Stomach (tissue), 9 donors: ENCODE measurements around the gene ANKRD28. TPM values are rescaled to one million over a fixed set of nuclear protein-coding genes. Genes with fewer than 3 reads are reported as not detected.

Source experiments
- DNase-seq, 2 donors: peaks; one replicate each; pipeline versions ENCODE4 v3.0.0 to v3.0.0-alpha.2; 2013 to 2019
- H3K27ac ChIP-seq, 5 donors: fragments of 200-600 bp in 4 of 5; sonication (generic) in 4 of 5; one replicate each; pipeline ENCODE4 v1.5.1; 2013 to 2019; ENCODE audit warnings: mild to moderate bottlenecking in 1 of 5, moderate library complexity in 1 of 5
- H3K27me3 ChIP-seq, 3 donors: fragments of 200-600 bp; sonication (generic); one replicate each; pipeline ENCODE4 v1.5.1; 2017 to 2019; ENCODE audit warnings: mixed run types in 1 of 3
- H3K36me3 ChIP-seq, 4 donors: fragments of 200-600 bp; sonication (generic); 1 replicate in 3 of 4; 2 replicates in 1 of 4; pipeline ENCODE4 v1.5.1; 2016 to 2019
- H3K4me1 ChIP-seq, 4 donors: fragments of 200-600 bp; sonication (generic); one replicate each; pipeline ENCODE4 v1.5.1; 2016 to 2019
- H3K4me3 ChIP-seq, 4 donors: fragments of 200-600 bp; sonication (generic) in 3 of 4; one replicate each; pipeline ENCODE4 v1.5.1; 2016 to 2019; ENCODE audit warnings: mild to moderate bottlenecking in 1 of 4
- H3K9me3 ChIP-seq, 4 donors: fragments of 200-600 bp; sonication (generic); one replicate each; pipeline ENCODE4 v1.5.1; 2016 to 2019
- CTCF ChIP-seq, 7 experiments: fragments of 450-650 bp in 4 of 7; fragments of 200-600 bp in 3 of 7; sonication (generic) in 3 of 7; IDR thresholded peaks; one replicate each; pipeline ENCODE4 v1.5.1; 2016 to 2019; ENCODE audit warnings: antibody characterized with exemption in 7 of 7, control low read depth in 2 of 7, mild to moderate bottlenecking in 1 of 7
- EP300 ChIP-seq: sonication (generic); formaldehyde crosslinking; IDR thresholded peaks from one replicate; pipeline ENCODE4 v1.6.1; 2017; ENCODE audit warnings: antibody characterized with exemption
- POLR2A ChIP-seq, 4 donors: fragments of 450-650 bp; IDR thresholded peaks; one replicate each; pipeline ENCODE4 v1.6.1; 2016; ENCODE audit warnings: antibody characterized with exemption in 4 of 4, control low read depth in 2 of 4, mild to moderate bottlenecking in 1 of 4, moderate library complexity in 1 of 4
- POLR2AphosphoS5 ChIP-seq, 3 donors: sonication (generic); formaldehyde crosslinking; IDR thresholded peaks; one replicate each; pipeline ENCODE4 v1.6.1; 2016; ENCODE audit warnings: antibody characterized with exemption in 3 of 3
- WGBS, 5 donors: extraction: QIAGEN DNeasy Blood & Tissue Kit in 3 of 5; methylation state at CpG; one replicate each; pipeline versions ENCODE4 v1.1.5 to v1.1.7; 2013 to 2018; 5-methylcytosine and 5-hydroxymethylcytosine counted together
- intact Hi-C: fragments of 100-400 bp; cut with DNase I; formaldehyde crosslinking; loops from one replicate; pipeline ENCODE4 v1.15.1; 2023; ENCODE audit warnings: low total_unique reads
- polyA plus RNA-seq, 3 donors: library from polyadenylated mRNA; stranded (reverse); fragments of 200-250 nt; gene quantifications; one replicate each; pipeline ENCODE4 v1.2.3, GENCODE V29; 2013
- total RNA-seq, 5 donors: library from RNA; depleted of rRNA; stranded (reverse); fragments of >200 nt; gene quantifications; one replicate each; pipeline versions ENCODE4 v1.1.0 to v1.2.3, GENCODE V29; 2014 to 2016
- donor health status: healthy with polysubstance abuse.
- donor health status: Bipolar disorder and iron deficiency.
- donor health status: healthy.

The ANKRD28 gene
- total and polyA plus RNA-seq, 8 donors, result 6.8 to 102 (median 16.6) TPM

- DNase-seq, result peak in 1 of 2 donors; percentile 48
- H3K27me3 ChIP-seq, result no peaks in the 10 kb centered on the region
- intact Hi-C loops, result loop anchor here (10.0 kb wide), 1 partner anchor 614 kb away; no protein-coding TSS in a partner anchor
- H3K36me3 ChIP-seq, result no peaks in the 10 kb centered on the region
- no peak for TF ChIP-seq POLR2AphosphoS5 (IDR thresholded peaks at IDR 0.05)
- TF ChIP-seq EP300, result no peak
- no peak for TF ChIP-seq POLR2A (IDR thresholded peaks at IDR 0.05)
- TF ChIP-seq CTCF (IDR thresholded peaks at IDR 0.05), result no peak
- H3K4me1 ChIP-seq, result peaks cover 20 to 56% (median 37%) of the 10 kb centered on the region in 4 donors
- H3K4me3 ChIP-seq, result peak overlapping the region; percentile 12 to 33 (median 25)
- no peaks in the 10 kb centered on the region for H3K9me3 ChIP-seq
- WGBS, 5 donors, result 5 to 18% (median 10%) methylated on average over 8 of the region's 8 CpGs
- H3K27ac ChIP-seq, result peak overlapping the region; percentile 5 to 67 (median 57)
Observed at GRCh38 chr3:15630646-15631350, 167.0 kb downstream of the ANKRD28 start.

- intact Hi-C loops, result loop anchor here (5.0 to 10.0 kb wide), 2 partner anchors 177 to 615 kb away; no protein-coding TSS in a partner anchor
- H3K27ac ChIP-seq, result peak overlapping the region in 4 of 5 donors; percentile 5 to 67 (median 40)
- DNase-seq, result peak; percentile 63 to 89
Observed at GRCh38 chr3:15629860-15630597, 167.8 kb downstream of the ANKRD28 start.

GRCh38 chr3:15628967-15629366 is 168.8 kb downstream of the ANKRD28 start:
- TF ChIP-seq EP300, result no peak
- TF ChIP-seq POLR2AphosphoS5 (IDR thresholded peaks at IDR 0.05), result no peak
- TF ChIP-seq POLR2A (IDR thresholded peaks at IDR 0.05), result no peak
- no peak for TF ChIP-seq CTCF (IDR thresholded peaks at IDR 0.05)
- no peak for DNase-seq
- Histone ChIP-seq H3K4me3 (no peak overlapping the region), H3K4me1 (peaks cover 19 to 53% (median 30%) of the 10 kb centered on the region in 4 donors), H3K9me3 (no peaks in the 10 kb centered on the region), H3K27me3 (no peaks in the 10 kb centered on the region), H3K27ac (no peak overlapping the region), H3K36me3 (no peaks in the 10 kb centered on the region)
- intact Hi-C loops, result loop anchor here (5.0 kb wide), 1 partner anchor 178 kb away; no protein-coding TSS in a partner anchor

More at GRCh38 chr3:15629860-15630597, 167.8 kb downstream of the ANKRD28 start:
- Histone ChIP-seq H3K36me3 (no peaks in the 10 kb centered on the region), H3K9me3 (no peaks in the 10 kb centered on the region), H3K27me3 (no peaks in the 10 kb centered on the region), H3K4me1 (peaks cover 20 to 52% (median 33%) of the 10 kb centered on the region in 4 donors), H3K4me3 (peak overlapping the region; percentile 12 to 33 (median 25))
- TF ChIP-seq POLR2AphosphoS5 (IDR thresholded peaks at IDR 0.05) (peak in 1 of 3 donors; percentile 76), POLR2A (IDR thresholded peaks at IDR 0.05) (no peak), CTCF (IDR thresholded peaks at IDR 0.05) (peak in 5 of 7 experiments; percentile 55 to 74 (median 66)), EP300 (no peak)
- 39 to 43% (median 41%) methylated on average over 10 of the region's 10 CpGs for WGBS, 5 donors
